SK-N-SH treated with all-trans-retinoic acid at 6 μM for 48 hours (cell line): ENCODE measurements around the gene SUPT4H1.

ENCODE experiments used
- CREB5 ChIP-seq: fragments of 250-450 bp; sonication (Bioruptor Pico); IDR thresholded peaks from 2 replicates; pipeline ENCODE4 v1.5.1; 2020; ENCODE audit warnings: low read depth, mild to moderate bottlenecking, moderate library complexity
- CSRNP3 ChIP-seq: fragments of 250-450 bp; sonication (Bioruptor Pico); IDR thresholded peaks from 2 replicates; pipeline ENCODE4 v1.5.1; 2021; ENCODE audit warnings: mild to moderate bottlenecking, moderate library complexity
- ISL1 ChIP-seq: fragments of 250-450 bp; sonication (Bioruptor Pico); IDR thresholded peaks from 2 replicates; pipeline ENCODE4 v2.1.2; 2022; ENCODE audit warnings: mild to moderate bottlenecking, moderate library complexity
- OSR1 ChIP-seq: fragments of 250-450 bp; sonication (Bioruptor Pico); IDR thresholded peaks from 2 replicates; pipeline ENCODE4 v1.8.0; 2022; ENCODE audit warnings: moderate library complexity, mild to moderate bottlenecking, inconsistent platforms
- PATZ1 ChIP-seq: fragments of 250-450 bp; sonication (Bioruptor Pico); IDR thresholded peaks from 2 replicates; pipeline ENCODE4 v1.8.0; 2020; ENCODE audit warnings: mild to moderate bottlenecking, moderate library complexity, borderline replicate concordance
- SNAI2 ChIP-seq: fragments of 250-450 bp; sonication (Bioruptor Pico); IDR thresholded peaks from 2 replicates; pipeline ENCODE4 v1.5.0; 2020; ENCODE audit warnings: mild to moderate bottlenecking, moderate library complexity
- TCF4 ChIP-seq: fragments of 250-450 bp; sonication (Bioruptor Pico); IDR thresholded peaks from 2 replicates; pipeline ENCODE4 v1.8.0; 2021; ENCODE audit warnings: mild to moderate bottlenecking, moderate library complexity, borderline replicate concordance
- TOX ChIP-seq: fragments of 250-450 bp; sonication (Bioruptor Pico); IDR thresholded peaks from 2 replicates; pipeline ENCODE4 v1.8.0; 2021; ENCODE audit warnings: mild to moderate bottlenecking, moderate library complexity, borderline replicate concordance
- ZFP3 ChIP-seq: fragments of 250-450 bp; sonication (Bioruptor Pico); IDR thresholded peaks from 2 replicates; pipeline ENCODE4 v1.5.0; 2020; ENCODE audit warnings: mild to moderate bottlenecking, moderate library complexity
- ZFP30 ChIP-seq: fragments of 450-650 bp; formaldehyde crosslinking; IDR thresholded peaks from 2 replicates; pipeline ENCODE4 v1.5.0; 2022; ENCODE audit warnings: mild to moderate bottlenecking, moderate library complexity
- ZNF565 ChIP-seq: fragments of 450-650 bp; formaldehyde crosslinking; conservative IDR thresholded peaks from 2 replicates; pipeline ENCODE4 v1.5.0; 2020; ENCODE audit warnings: low read depth, mild to moderate bottlenecking, moderate library complexity
- ZNF70 ChIP-seq: fragments of 450-650 bp; formaldehyde crosslinking; IDR thresholded peaks from 2 replicates; pipeline ENCODE4 v1.5.0; 2020; ENCODE audit warnings: mild to moderate bottlenecking, moderate library complexity
- ZNF8 ChIP-seq: fragments of 450-650 bp; formaldehyde crosslinking; IDR thresholded peaks from 2 replicates; pipeline ENCODE4 v1.5.0; 2020; ENCODE audit warnings: mild to moderate bottlenecking, moderate library complexity

GRCh38 chr17:58352596-58353388, 791 bp upstream of the SUPT4H1 start:
- TF ChIP-seq CREB5 (CRISPR knock-in tag): no peak
- TF ChIP-seq ZFP3 (CRISPR knock-in tag): no peak
- no peak for TF ChIP-seq ZNF70 (CRISPR knock-in tag)
- no peak for TF ChIP-seq SNAI2
- TF ChIP-seq ZFP30 (CRISPR knock-in tag): no peak
- TF ChIP-seq ISL1 (CRISPR knock-in tag): no peak
- TF ChIP-seq TOX (CRISPR knock-in tag): no peak
- no peak for TF ChIP-seq ZNF565 (CRISPR knock-in tag)
- no peak for TF ChIP-seq PATZ1 (CRISPR knock-in tag)
- TF ChIP-seq OSR1 (CRISPR knock-in tag): no peak
- no peak for TF ChIP-seq CSRNP3 (CRISPR knock-in tag)
- no peak for TF ChIP-seq ZNF8
- no peak for TF ChIP-seq TCF4 (CRISPR knock-in tag)
